Suprapubic skin (tissue), 3 donors: Measurements from ENCODE around the gene RXRA.

Experiments used
- CTCF ChIP-seq, 2 donors: fragments of 200-600 bp in 1 of 2; fragments of 450-650 bp in 1 of 2; sonication (generic) in 1 of 2; IDR thresholded peaks; one replicate each; pipeline ENCODE4 v1.5.1; 2016 to 2019; ENCODE audit warnings: antibody characterized with exemption in 2 of 2, mild to moderate bottlenecking in 1 of 2, moderate library complexity in 1 of 2
- EP300 ChIP-seq: sonication (generic); formaldehyde crosslinking; IDR thresholded peaks from one replicate; pipeline ENCODE4 v1.6.1; 2017; ENCODE audit warnings: antibody characterized with exemption
- POLR2A ChIP-seq, 2 donors: fragments of 450-650 bp; IDR thresholded peaks; one replicate each; pipeline ENCODE4 v1.6.1; 2017; ENCODE audit warnings: antibody characterized with exemption in 2 of 2, mild to moderate bottlenecking in 2 of 2, moderate library complexity in 2 of 2

- TF ChIP-seq POLR2A (IDR thresholded peaks at IDR 0.05) = no peak
- no peak for TF ChIP-seq CTCF (IDR thresholded peaks at IDR 0.05)
- no peak for TF ChIP-seq EP300
These were observed 6.6 kb downstream of the RXRA start for GRCh38 chr9:134332841-134333233.
